RCC 7860 (cell line): ENCODE measurements around the gene MARCHF3.

Experiments
- DNase-seq: peaks from one replicate; pipeline ENCODE4 v3.0.0-alpha.2; 2015; ENCODE audit warnings: low spot score
- FAIRE-seq: peaks from 2 replicates; lab custom pipeline; 2012; peaks lifted over from hg19 to GRCh38; lab: Jason Lieb, UNC

Gene MARCHF3

DNA sequence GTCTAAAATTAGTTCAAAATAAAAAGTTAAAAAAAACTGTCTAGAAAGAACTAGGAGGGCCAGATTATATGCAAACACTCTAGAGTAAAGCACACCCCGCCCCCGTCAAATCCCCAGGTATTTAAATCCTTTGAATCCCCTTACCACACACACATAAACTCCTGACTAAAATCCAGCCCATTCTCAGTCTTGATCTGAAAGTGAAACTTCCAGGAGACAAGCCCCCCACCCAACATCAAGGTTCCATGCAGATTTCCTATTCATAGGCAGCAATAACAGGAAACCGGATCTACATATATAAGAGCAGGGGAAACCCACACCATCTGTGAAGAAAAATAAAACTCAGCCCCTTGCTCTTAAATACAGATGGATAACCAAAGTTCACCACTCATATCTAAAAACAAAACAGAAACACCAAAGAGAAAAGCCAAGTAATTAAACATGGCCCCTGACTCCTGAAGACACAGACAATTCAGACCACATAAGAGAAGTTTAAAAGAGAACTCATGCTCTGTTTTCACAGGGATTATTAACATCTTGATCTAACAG is 42.3 kb downstream of the MARCHF3 start:
- no peak for DNase-seq

DNA sequence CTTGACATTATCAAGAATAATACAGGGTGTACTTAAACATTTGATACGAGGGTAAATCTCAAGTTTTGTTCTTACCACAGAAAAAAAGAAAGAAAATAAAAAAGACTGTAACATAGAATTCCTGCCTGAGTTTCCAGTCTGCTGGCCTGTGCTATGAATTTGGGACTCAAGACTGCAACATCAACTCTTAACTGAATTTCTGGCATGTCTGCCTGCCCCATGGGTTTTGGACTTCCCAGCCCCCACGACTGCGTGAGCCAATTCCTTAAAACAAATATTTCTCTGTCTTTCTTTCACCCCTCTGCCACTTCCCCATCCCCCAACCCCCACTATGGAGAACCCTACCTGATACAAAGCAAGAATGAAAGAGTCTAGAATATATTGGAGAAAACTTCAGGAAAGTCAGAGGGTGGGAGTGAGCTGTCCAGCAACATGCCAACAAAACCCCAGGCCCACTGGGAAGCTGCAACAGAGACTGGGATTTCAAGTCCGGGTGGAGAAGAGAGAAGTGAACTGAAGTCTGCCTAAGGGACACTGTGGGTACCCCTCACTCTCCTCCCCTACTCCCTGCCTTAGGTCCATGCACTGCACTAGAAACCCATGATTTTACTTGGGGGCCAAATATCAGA is 43.0 kb downstream of the MARCHF3 start:
- FAIRE-seq (no peak), DNase-seq (no peak)

More for the DNA sequence above, 42.3 kb downstream of the MARCHF3 start:
- FAIRE-seq = no peak

DNA sequence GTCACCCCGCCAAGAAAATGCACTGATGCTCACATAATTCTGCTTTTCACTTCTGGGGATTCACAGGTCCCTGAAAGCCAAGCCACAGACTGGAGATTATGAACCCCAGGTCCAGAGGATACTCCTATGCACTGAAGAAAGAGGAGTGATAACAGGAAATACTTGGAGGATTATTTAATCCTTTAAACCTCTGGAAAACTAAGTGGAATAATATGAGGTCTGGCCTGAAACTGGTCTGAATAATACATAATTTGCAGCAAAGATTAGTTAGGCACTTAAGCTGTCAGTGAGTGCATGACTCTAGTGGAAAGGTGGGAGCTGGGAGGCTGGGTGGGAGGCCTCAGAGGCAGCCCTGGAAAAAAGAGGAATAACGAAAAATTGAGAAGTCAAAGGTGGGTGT is 45.7 kb downstream of the MARCHF3 start:
- DNase-seq (no peak), FAIRE-seq (no peak)

DNA sequence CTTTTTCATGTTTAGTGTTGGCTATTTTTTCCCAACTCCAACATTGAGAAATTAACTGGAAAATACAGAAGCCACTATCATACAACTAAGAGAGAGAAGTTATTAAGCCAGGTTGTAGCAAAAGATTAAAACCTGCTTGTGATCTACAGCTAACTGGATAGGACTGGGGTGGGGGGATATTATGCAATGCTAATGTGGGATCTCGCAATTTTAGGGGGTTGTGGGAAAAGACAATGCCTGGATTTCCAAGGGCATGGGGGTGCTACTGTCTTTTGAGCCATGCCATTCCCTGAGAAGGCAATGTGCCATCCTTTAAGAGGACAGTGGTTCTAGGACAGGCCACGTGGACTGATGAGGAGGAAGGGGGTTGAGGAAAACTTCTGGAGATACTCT is 46.5 kb downstream of the MARCHF3 start:
- FAIRE-seq (no peak), DNase-seq (no peak)

DNA sequence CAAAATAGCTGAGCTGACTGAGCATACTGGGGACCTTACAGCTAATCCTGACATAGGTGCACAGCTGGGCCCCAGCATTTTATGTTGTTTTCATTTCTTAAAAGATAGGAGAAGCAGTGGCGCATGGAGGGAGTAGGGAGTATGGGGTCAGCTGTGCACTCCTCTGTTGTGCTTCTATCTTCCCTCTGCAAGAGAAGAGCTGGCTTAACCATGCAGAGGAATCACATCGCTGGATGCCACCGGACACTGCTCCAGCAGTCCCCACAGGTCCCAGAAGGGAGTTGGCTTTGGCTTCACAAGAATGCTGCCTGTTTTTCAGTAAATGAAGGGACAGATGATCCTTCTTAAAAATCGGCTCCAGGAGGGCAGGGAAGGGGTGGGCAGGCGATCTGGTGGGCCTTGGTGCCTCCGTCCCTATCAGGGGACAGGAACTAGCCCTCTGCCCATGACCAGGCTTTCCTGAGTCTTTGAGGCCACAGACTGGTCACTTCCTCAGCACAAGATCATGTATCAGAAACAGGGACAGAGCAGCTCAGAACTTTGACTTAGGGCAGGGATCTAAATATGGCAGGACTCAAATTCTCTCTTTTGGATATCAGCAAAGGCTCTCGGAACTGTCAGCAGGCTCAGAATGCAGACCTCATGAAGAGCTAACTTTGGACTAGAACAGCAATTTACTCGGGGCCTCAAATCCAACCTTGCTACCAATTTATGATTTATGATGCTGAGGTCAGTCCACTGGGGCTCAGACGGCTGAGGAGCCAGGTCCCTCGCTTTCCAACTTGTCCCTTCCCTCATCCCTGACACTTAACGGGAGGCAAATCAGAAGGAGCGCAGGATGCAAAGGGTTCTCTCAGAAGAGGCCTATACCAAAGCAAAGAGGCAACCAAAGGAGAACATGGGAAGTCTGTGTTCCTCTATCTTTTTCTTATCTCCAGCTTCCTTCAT is 47.2 kb downstream of the MARCHF3 start:
- no peak for FAIRE-seq
- no peak for DNase-seq

DNA sequence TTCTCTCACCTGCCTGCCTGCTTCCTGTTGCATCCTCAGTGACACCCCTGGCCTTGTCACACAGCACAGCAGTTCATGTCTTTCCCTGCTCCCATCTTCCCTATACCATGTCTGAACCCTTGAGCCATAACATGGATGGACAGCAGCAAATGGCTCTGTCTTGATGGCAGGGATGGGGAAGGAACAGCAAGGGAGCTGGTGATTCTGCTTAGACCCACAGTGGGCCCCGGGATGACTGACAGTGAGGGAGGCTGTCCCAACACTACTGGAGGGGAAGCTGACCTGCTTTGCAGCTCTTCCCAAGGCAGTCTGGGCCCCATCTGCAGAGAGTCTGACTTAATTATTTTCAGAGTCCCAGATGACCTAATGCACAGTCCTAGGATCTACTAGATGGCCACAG is 48.2 kb downstream of the MARCHF3 start:
- FAIRE-seq = no peak

DNA sequence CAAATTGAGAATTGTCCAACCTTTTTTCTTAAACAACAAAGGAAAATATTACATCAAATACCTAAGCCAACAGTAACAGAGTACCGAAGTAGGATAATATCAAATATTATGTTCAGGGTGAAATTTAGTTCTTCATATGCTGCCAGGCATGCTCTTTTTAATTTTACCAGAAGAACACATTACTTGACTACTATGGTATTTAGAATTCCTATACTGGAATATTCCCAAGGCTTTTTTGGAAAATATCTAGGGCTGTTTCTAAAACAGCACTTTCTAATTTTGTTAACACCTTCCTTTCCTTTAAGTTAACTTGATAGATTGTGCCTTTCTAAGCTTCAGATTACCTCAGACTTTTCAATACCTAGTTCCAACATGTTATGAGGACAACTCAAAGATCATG is 48.7 kb downstream of the MARCHF3 start:
- DNase-seq = no peak
- no peak for FAIRE-seq

More for the DNA sequence above, 48.2 kb downstream of the MARCHF3 start:
- no peak for DNase-seq

DNA sequence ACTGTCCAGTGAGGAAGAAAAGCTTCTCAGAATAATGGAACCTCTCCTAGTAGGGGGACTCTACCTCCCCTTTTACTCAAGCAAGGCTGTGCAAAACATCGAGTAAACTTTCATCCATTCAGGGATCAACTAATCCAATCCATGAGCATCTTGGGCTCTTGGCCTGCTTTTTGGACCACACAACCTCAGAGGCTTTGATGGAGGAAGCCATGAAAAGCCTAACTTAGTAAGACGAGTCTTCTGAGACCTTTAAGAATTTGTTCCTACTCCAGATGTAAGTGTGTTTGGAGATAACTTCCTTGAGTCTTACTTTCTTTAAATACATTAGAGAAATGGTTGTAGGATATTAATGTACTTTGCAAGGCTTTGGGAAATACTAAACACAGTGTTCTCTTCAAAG is 49.1 kb downstream of the MARCHF3 start:
- DNase-seq (no peak), FAIRE-seq (no peak)

DNA sequence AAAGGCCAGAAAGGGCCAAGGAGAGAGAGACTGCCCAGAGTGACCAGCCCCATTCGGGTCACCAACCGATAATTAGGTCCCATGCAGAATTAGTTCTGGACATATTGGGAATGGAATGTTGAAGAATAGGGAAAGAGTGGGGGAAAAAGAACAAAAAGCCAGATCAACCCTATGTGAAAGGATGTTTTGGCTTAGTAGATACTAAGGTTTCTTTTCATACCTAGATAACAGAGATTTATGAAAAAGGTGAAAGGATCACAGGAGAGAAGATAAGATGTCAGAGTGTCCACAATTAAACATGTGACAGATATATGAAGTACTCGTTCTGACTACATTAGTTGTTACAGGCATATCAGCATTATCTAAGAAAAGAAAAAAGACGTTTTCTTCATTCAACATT is 52.1 kb downstream of the MARCHF3 start:
- FAIRE-seq (no peak), DNase-seq (no peak)

DNA sequence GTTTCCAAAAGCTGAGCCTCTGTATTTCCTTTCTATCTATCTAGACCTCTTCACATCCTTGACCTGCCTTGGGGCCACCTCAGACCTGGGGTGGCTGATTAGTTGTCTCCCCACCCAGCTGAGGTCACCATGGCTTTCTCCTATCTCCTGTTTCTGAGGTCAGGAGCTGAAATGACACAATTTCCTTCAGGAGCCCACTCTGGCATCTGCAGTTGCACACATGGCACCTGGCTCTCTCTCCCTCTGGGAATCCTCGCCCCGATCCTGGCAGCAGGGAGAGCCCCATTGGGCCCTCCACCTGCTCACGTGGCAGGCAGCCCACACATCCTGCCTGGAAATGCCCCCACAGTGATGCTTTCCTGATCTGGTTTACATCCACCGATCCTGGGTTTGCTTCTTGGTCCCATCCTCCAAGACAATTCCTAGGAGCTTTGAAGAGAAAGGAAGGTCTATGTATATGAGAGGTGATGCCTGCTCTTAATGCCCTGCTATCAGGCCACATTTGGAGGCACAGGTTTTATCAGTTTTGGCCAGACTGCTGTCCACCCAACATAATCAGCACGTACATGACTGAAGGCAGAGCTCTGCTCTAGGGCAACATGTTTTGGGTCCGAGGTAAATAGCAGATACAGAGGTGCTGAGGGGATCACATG is 53.7 kb downstream of the MARCHF3 start:
- FAIRE-seq (no peak), DNase-seq (no peak)

DNA sequence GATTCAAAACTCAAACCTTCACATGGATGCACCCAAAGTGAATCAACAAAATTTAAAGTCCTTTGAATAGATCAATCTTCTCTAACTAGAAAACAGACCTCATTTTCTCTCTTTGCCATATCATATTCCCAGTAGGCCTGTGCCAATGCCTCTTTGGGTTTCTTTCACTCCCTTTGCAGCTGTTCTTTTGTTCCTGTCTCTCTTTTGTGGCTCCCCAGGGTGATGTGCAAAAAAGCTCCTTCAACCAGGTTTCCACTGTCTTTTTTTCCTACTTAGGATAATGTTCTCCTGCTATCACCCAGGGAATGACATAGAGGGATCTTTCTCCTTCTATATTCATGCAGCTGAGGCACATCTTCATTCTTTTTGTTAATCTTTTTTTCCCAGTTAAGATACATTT is 54.6 kb downstream of the MARCHF3 start:
- DNase-seq = no peak
- no peak for FAIRE-seq

DNA sequence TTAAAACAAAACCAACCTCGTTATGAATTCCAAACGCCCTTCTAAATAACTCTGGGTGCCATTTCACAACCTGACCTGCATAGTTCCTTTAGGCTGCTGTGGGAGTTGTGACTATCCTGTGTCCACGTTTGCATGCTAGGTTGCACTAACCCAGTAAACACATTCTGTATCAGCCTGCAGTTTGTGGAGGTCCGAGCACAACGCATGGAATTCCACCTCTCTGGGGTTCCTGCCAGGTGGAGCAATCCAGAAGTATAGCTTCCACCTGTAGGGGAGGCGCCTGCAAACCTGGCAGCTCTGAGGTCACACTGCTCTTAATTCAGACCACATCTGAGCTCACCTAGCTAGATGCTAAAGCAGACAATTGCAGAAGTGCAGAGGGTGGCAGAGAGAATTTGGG is 57.2 kb downstream of the MARCHF3 start:
- no peak for DNase-seq
- no peak for FAIRE-seq

DNA sequence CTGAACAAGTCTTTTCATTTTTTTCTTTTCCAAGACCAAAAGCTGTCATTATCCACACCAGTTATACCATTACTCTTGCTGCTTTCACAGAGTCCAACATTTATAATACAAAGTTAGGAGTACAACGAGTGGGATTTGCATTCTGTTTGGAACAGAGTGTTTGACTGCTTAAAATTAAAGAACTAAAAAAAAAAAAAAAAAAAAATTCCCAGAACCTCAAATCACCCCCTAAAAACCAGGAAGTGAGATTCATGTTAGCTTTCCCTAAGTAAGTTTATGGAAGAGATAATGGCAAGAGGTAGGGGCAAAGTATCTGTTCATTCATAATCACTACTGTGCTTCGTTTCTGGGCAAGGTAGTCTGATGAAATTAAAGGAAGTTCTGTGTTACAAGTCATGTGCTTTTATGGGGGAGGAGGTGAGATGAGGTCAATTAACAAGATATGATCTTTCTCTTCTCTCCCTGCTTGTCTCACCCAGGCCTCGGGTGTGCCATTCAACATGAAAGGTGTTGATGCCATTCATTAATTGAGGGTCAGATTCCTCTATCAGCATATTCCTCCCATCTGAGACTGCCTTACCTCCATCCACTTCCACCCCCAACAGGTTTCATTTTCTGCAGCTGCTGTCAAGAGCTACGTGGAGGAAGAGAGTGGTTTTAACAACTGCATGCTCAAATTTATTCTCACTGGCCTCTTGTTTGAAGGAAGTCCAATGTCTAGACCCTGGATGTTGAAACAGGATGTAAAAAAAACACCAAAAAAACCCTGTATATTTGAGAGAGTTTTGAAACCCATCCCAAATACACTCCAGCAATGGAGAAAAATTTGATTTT is 58.1 kb downstream of the MARCHF3 start:
- no peak for FAIRE-seq

DNA sequence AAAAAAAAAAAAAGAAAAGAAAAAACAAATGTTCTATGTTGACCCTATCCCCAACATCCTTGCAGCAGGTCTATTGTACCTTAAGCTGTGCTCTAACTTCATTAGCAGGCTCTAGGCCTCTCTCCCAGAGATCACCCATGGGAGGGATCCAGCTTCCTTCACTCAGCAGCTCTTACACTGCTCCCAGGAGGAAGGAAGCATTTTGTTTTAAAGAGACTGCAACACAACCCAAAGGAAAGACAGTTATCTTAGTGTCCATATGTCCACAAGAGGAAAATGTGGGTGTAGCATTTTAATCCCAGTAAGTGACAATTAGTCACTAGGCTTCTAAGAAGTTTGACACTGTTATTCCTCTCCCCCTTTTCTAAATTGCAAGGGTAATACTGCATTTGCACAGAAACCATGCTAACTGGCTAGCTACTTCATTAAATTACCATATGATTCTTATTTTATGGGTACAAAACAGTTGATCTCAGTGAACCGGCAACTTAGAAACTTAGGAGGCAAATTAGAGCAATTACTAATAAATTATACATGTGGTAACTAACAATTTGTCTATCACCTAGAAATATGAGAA is 58.8 kb downstream of the MARCHF3 start:
- FAIRE-seq = no peak
- DNase-seq = no peak

More for the DNA sequence above, 58.1 kb downstream of the MARCHF3 start:
- no peak for DNase-seq

DNA sequence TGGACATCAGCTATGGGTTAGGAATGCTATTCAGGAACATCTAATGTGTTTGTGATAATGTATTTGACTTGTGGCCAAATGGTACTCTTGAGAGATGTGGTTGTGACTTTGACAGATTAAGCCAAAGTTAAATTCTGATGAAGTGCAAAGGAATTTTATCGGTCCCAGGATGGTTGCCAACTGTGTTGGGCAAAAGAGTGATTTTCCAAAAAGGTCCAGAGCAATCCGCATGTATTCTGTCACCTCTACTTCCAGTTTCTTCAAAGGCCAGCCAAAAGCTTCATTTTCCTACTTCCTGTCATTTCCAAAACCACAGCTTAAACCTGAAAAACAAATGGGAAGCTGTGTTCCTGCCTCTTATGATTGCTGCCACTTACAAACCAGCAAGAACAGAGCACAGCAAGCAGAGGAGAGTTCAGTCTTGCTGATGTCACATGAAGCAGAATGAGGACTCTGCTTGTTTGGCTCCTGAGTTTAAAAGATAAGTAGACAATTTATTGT is 59.8 kb downstream of the MARCHF3 start:
- peak; percentile 97 for FAIRE-seq
- DNase-seq = peak; percentile 87

DNA sequence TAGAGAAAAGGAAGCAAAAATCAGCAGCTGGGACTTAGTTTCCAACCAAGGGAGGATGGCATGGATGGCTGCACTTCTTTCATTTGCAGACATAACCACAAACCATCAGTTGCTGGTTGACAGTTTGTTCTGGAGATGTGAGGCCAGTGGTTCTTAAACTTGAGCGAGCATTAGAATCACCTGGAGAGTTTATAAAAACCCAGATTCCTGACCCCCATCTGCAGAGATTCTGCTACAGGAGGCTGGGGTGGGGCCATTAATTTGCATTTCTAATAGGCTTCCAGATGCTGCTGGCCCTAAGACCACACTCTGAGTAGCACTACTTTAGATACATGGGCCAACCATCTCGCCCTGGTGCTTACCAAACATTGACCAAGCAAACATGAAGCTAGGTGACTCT is 60.8 kb downstream of the MARCHF3 start:
- DNase-seq (peak; percentile 54), FAIRE-seq (peak; percentile 93)

DNA sequence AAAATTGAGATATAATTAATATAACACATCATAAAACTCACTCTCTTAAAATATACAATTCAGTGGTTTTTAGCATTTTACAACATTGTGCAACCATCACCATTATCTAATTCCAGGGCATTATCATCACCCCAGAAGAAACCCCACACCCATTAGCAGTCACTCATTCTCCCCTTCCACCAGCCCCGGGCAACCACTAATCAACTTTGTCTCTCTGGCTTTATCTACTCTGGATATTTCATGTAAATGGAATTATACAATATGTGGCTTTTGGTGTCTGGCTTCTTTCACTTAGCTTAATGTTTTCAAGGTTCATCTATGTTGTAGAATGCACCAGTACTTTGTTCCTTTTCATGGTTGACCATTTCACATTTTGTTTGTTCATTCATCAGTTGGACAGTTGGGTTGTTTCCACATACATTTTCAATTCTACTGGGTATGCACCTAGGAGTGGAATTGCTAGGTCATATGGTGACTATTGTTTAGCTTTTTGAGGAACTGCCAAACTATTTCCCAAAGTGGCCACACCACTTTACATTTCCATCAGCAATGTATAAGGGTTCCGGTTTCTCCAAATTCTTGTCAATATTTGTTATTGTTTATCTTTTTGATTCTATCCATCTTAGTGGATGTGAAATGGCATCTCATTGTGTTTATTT is 62.4 kb downstream of the MARCHF3 start:
- DNase-seq (no peak), FAIRE-seq (no peak)

DNA sequence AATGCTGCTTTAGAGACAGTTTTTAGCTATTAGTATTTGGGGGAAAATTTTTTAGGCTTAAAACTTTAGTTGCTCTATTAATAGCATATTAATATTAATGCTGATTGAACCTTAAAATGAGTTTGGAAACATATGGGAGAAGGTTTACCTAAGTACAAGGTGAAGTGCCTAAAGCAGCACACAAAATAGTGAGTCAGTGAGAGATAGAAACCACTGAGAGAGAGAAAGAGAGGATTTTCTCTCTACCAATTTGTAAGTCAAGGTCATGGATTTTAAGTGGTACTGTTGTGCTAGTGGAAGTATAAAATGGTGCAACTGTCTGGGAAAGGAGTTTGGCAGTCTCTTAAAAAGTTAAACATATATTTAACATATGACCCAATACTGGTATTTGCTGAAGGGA is 64.9 kb downstream of the MARCHF3 start:
- FAIRE-seq = no peak

DNA sequence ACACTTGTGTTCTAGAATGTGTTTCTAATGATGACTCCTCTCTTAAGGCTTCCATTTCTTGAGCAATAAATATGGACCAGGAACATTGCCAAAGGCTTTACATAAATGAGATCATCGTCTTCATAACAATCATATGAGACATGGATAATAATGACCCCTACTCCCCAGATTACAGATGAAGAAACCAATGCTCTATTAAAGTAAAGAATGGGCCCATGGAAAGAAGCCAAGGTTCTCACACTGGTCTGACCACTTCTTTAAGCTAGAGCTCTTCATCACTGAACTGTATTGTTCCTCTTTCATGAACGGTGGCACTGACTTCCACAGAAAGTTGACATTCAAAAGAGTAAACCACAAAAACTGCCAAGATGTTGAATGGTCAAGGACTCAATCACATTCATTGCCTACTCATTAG is 65.3 kb downstream of the MARCHF3 start:
- DNase-seq (peak; percentile 91), FAIRE-seq (peak; percentile 85)

More for the DNA sequence above, 64.9 kb downstream of the MARCHF3 start:
- peak; percentile 11 for DNase-seq
